Smooth muscle cell (in vitro differentiated cells): ENCODE results near the gene THEMIS2. TPM values are rescaled to one million over a fixed set of nuclear protein-coding genes. Genes with fewer than 3 reads are reported as not detected.

Experiments
- DNase-seq: peaks from one replicate; lab custom pipeline; 2025; ENCODE audit not compliant: unreplicated experiment; lab: John Stamatoyannopoulos, UW
- H2AFZ ChIP-seq: fragments of 200-600 bp; sonication (generic); 2 replicates; pipeline ENCODE4 v1.6.0; 2016; ENCODE audit warnings: antibody characterized with exemption, low read depth, mild to moderate bottlenecking
- H3F3A ChIP-seq: fragments of 200-600 bp; sonication (generic); 2 replicates; pipeline ENCODE4 v1.6.0; 2017; ENCODE audit warnings: antibody characterized with exemption, low read depth
- H3K27ac ChIP-seq: fragments of 200-600 bp; sonication (generic); 2 replicates; pipeline ENCODE4 v1.5.1; 2016; ENCODE audit warnings: low read depth, mild to moderate bottlenecking
- H3K27me3 ChIP-seq: fragments of 200-600 bp; sonication (generic); 2 replicates; pipeline ENCODE4 v1.6.1; 2016; ENCODE audit warnings: low read depth, mild to moderate bottlenecking
- H3K36me3 ChIP-seq: fragments of 200-600 bp; sonication (generic); 2 replicates; pipeline ENCODE4 v1.5.1; 2016; ENCODE audit warnings: low read depth
- H3K4me1 ChIP-seq: fragments of 200-600 bp; sonication (generic); 2 replicates; pipeline ENCODE4 v1.5.1; 2016; ENCODE audit warnings: low read depth
- H3K4me2 ChIP-seq: fragments of 200-600 bp; sonication (generic); 2 replicates; pipeline ENCODE4 v1.6.0; 2016; ENCODE audit warnings: mild to moderate bottlenecking
- H3K4me3 ChIP-seq: fragments of 200-600 bp; sonication (generic); 2 replicates; pipeline ENCODE4 v1.5.1; 2016; ENCODE audit warnings: mild to moderate bottlenecking
- H3K79me2 ChIP-seq: fragments of 200-600 bp; sonication (generic); 2 replicates; pipeline ENCODE4 v1.6.0; 2016; ENCODE audit warnings: low read depth, mild to moderate bottlenecking
- H3K9ac ChIP-seq: fragments of 200-600 bp; sonication (generic); 2 replicates; pipeline ENCODE4 v1.6.0; 2016; ENCODE audit warnings: low read depth
- H3K9me3 ChIP-seq: fragments of 200-600 bp; sonication (generic); replicated peaks from 2 replicates; pipeline ENCODE4 v1.5.1; 2016; ENCODE audit warnings: low read depth
- H4K20me1 ChIP-seq: fragments of 200-600 bp; sonication (generic); 2 replicates; pipeline ENCODE4 v1.6.0; 2016; ENCODE audit warnings: low read depth
- CTCF ChIP-seq: fragments of 200-600 bp; sonication (generic); IDR thresholded peaks from 2 replicates; pipeline ENCODE4 v1.5.1; 2017; ENCODE audit warnings: borderline replicate concordance, mild to moderate bottlenecking, antibody characterized with exemption; ENCODE audit not compliant: insufficient read depth, poor library complexity, severe bottlenecking
- WGBS: methylation state at CpG from one replicate; pipeline ENCODE4 v1.1.7; 2016; ENCODE audit warnings: low lambda C conversion rate; 5-methylcytosine and 5-hydroxymethylcytosine counted together
- polyA plus RNA-seq: library from polyadenylated mRNA; unstranded; fragments of >200 nt; fragmentation: Nextera tagmentation; extraction: Ambion mirVana; gene quantifications from 2 replicates; pipeline ENCODE4 v1.2.1, GENCODE V29; 2016
- total RNA-seq: library from RNA; depleted of rRNA; stranded (reverse); fragments of >200 nt; gene quantifications from 2 replicates; pipeline ENCODE4 v1.2.3, GENCODE V29; 2014

THEMIS2 gene
- total and polyA plus RNA-seq, 2 experiments from 2014 or later: 1.6 to 4.6 TPM

GRCh38 chr1:27885114-27885528 is 12.8 kb downstream of the THEMIS2 start:
- Histone ChIP-seq H3K36me3 (no peaks in the 10 kb centered on the region), H3F3A (no peaks in the 10 kb centered on the region), H3K4me2 (no peak overlapping the region), H2AFZ (no peak overlapping the region), H4K20me1 (no peaks in the 10 kb centered on the region), H3K9me3 (no peaks in the 10 kb centered on the region), H3K4me3 (no peak overlapping the region), H3K27me3 (no peaks in the 10 kb centered on the region), H3K27ac (no peak overlapping the region), H3K79me2 (no peaks in the 10 kb centered on the region), H3K9ac (no peak overlapping the region), H3K4me1 (no peaks in the 10 kb centered on the region)
- 96% methylated on average over 8 of the region's 8 CpGs for WGBS
- DNase-seq: no peak
- TF ChIP-seq CTCF: no peak

DNA sequence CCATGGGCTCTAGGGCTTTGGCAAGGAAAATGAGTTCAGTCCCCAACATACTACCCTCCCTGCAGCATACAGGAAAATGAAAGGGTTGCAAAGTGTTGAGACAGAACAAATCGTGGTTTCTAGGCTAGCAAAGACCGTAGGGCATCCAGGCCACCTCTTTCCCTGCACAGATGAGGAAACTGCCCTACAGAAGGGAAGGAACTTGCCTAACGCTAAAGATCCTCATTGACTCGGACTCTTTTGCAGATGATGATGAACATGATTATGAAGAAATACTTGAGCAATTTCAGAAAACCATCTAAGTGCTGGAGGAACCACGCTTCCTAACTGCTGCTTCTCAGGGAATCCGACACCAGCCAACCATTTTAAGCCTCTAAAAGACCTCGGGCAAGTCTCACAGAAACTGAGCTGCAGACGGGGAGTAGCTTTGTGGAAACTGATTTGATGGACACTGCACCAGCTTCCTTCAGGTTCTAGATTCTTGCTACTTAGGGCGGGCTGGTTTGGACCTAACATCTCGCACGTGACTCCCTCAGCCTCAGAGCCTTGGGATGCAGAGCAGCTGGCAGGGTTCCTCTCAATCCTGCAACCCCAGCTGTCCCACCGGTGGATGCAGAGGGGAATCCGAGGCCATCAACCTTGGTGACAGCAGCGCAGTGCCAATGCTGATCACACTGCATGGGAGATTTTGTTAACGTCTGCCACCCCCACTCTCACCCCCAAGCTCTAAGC is 13.4 kb downstream of the THEMIS2 start:
- no peaks in the 10 kb centered on the region for H3K36me3 ChIP-seq
- no peak overlapping the region for H3K4me2 ChIP-seq
- no peaks in the 10 kb centered on the region for H3K79me2 ChIP-seq
- no peaks in the 10 kb centered on the region for H3F3A ChIP-seq
- no peak overlapping the region for H3K9ac ChIP-seq
- H3K9me3 ChIP-seq: no peaks in the 10 kb centered on the region
- H3K27me3 ChIP-seq: no peaks in the 10 kb centered on the region
- no peak for TF ChIP-seq CTCF
- 93% methylated on average over 15 of the region's 15 CpGs for WGBS
- no peak for DNase-seq
- no peak overlapping the region for H3K4me3 ChIP-seq
- H3K4me1 ChIP-seq: no peaks in the 10 kb centered on the region
- no peaks in the 10 kb centered on the region for H4K20me1 ChIP-seq
- no peak overlapping the region for H2AFZ ChIP-seq
- H3K27ac ChIP-seq: no peak overlapping the region

GRCh38 chr1:27886353-27886679 is 14.0 kb downstream of the THEMIS2 start:
- Histone ChIP-seq H3K9me3 (no peaks in the 10 kb centered on the region), H3K9ac (no peak overlapping the region), H3K79me2 (no peaks in the 10 kb centered on the region), H3F3A (no peaks in the 10 kb centered on the region), H4K20me1 (no peaks in the 10 kb centered on the region), H2AFZ (no peak overlapping the region), H3K4me2 (no peak overlapping the region), H3K4me1 (no peaks in the 10 kb centered on the region), H3K27me3 (no peaks in the 10 kb centered on the region), H3K4me3 (no peak overlapping the region), H3K27ac (no peak overlapping the region), H3K36me3 (no peaks in the 10 kb centered on the region)
- 94% methylated on average over 2 of the region's 2 CpGs for WGBS
- no peak for DNase-seq
- no peak for TF ChIP-seq CTCF

DNA sequence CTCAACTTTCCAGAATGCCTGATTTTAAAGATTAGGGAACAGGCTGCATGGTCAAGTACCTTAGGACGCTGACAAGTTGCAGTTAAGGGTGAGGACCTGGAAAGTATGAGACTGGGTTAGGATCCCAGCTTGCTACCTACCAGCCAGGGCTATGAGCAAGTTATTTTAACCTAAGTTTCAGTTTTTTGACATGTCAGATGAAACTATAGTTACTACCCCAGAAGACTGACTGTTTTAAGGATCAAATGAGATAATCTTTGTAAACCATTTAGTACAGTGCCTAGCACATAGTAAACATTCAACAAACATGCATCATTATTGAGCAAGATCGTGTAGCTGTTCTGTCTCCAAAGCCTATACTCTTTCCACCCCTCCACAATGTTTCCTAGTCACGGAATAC is 14.4 kb downstream of the THEMIS2 start:
- H3K36me3 ChIP-seq: no peaks in the 10 kb centered on the region
- no peak overlapping the region for H3K4me2 ChIP-seq
- no peak overlapping the region for H3K4me3 ChIP-seq
- DNase-seq: no peak
- H3K9me3 ChIP-seq: no peaks in the 10 kb centered on the region
- H3K27ac ChIP-seq: no peak overlapping the region
- no peak for TF ChIP-seq CTCF
- no peaks in the 10 kb centered on the region for H3K79me2 ChIP-seq
- H4K20me1 ChIP-seq: no peaks in the 10 kb centered on the region
- no peaks in the 10 kb centered on the region for H3F3A ChIP-seq
- no peak overlapping the region for H2AFZ ChIP-seq
- no peaks in the 10 kb centered on the region for H3K4me1 ChIP-seq
- H3K27me3 ChIP-seq: no peaks in the 10 kb centered on the region
- 89% methylated on average over 3 of the region's 3 CpGs for WGBS
- H3K9ac ChIP-seq: no peak overlapping the region
